ENCODE data around the gene ACTC1. TPM values are rescaled to one million over a fixed set of nuclear protein-coding genes. Genes with fewer than 3 reads are reported as not detected.

The ACTC1 gene
- total and polyA plus RNA-seq, 10 of the 15 experiments (the other 5 are each of a cell fraction or from before 2014, with no cell fraction given), result 1.6 TPM; not detected in 9

DNA sequence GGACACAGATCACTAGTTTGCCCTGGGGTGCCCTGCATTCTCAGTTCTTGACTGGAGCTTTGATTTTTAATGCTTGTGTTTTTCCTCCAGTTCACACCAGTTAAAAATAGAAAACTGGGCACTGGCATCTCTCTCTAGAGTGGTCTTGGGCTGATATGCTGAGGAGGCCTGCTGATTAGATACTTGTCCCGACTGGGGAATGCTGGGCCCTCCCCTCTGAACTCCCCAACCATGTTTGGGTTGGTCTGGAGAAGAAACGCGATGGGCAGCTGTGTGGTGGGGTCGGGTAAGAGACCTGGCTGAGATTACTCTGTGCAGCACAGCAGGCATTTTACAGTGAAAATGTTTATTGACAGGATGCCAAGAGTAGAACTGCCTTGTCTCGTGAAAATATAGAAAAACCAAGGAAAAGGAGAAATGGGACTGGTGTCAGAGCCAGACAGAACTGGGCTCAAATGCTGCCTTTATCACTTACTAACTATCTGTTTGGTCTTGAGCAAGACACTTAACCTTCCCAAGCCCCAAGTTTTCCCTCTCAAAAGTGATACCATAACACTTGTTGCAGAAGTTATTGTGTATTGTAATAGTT lies 1.6 kb upstream of the ACTC1 start (continued):
- TF ChIP-seq ETV6 (conservative IDR thresholded peaks at IDR 0.05 in 1 of 2, IDR thresholded peaks at IDR 0.05 in 1 of 2; ENCODE audit: borderline replicate concordance in 1 of 2, low read depth in 1 of 2), result no peak
- no peak for TF ChIP-seq CEBPB (IDR thresholded peaks at IDR 0.05; ENCODE audit: borderline replicate concordance in 1 of 2, low read depth in 2 of 2, low read length in 2 of 2)
- TF ChIP-seq ELK1 (IDR thresholded peaks at IDR 0.05; ENCODE audit: low read depth, low read length), result no peak
- TF ChIP-seq NFYB (IDR thresholded peaks at IDR 0.05; ENCODE audit: insufficient read depth, low read depth, low read length), result no peak
- no peak for TF ChIP-seq CEBPZ (IDR thresholded peaks at IDR 0.05; ENCODE audit: low read depth, low read length)
- no peak for TF ChIP-seq GABPA (IDR thresholded peaks at IDR 0.05; ENCODE audit: low read depth)
- TF ChIP-seq ATF7 (IDR thresholded peaks at IDR 0.05; ENCODE audit: low read depth), result no peak
- TF ChIP-seq SKIL (IDR thresholded peaks at IDR 0.05; ENCODE audit: low read depth, poor library complexity, severe bottlenecking), result no peak
- TF ChIP-seq RUNX3 (IDR thresholded peaks at IDR 0.05; ENCODE audit: low read length), result no peak
- TF ChIP-seq ZBTB11 (CRISPR knock-in tag; IDR thresholded peaks at IDR 0.05), result no peak
- no peak for TF ChIP-seq BCL3 (IDR thresholded peaks at IDR 0.05; ENCODE audit: borderline replicate concordance, insufficient read depth, low read depth, low read length, poor library complexity, severe bottlenecking)

Measured in GM12878 (cell line).